OCI-LY1 (cell line): Measurements from ENCODE around the gene SEPTIN10.

Experiments
- H2AFZ ChIP-seq: fragments of 200-600 bp; sonication (generic), shearing (Covaris generic); 2 replicates; pipeline ENCODE4 v1.6.0; 2014; ENCODE audit warnings: antibody characterized with exemption, mild to moderate bottlenecking, low read length
- H3F3A ChIP-seq: fragments of 200-600 bp; sonication (generic), shearing (Covaris generic); 2 replicates; pipeline ENCODE4 v1.6.0; 2014; ENCODE audit warnings: mild to moderate bottlenecking, antibody characterized with exemption, low read length, moderate library complexity; ENCODE audit not compliant: insufficient read depth
- H3K27ac ChIP-seq: fragments of 200-600 bp; sonication (generic); 2 replicates; pipeline ENCODE4 v1.5.1; 2014; ENCODE audit warnings: low read length, mixed run types, mild to moderate bottlenecking, low read depth; ENCODE audit not compliant: poor library complexity, severe bottlenecking
- H3K27me3 ChIP-seq: fragments of 200-600 bp; sonication (generic); 2 replicates; pipeline ENCODE4 v1.6.0; 2014; ENCODE audit warnings: antibody characterized with exemption, mild to moderate bottlenecking, low read length, moderate library complexity; ENCODE audit not compliant: insufficient read depth
- H3K36me3 ChIP-seq: fragments of 200-600 bp; sonication (generic); 2 replicates; pipeline ENCODE4 v1.6.1; 2014; ENCODE audit warnings: mild to moderate bottlenecking, antibody characterized with exemption, low read length, moderate library complexity, mixed read lengths; ENCODE audit not compliant: insufficient read depth
- H3K4me1 ChIP-seq: fragments of 200-600 bp; sonication (generic); 2 replicates; pipeline ENCODE4 v1.5.1; 2014; ENCODE audit warnings: mild to moderate bottlenecking, low read length, moderate library complexity; ENCODE audit not compliant: insufficient read depth, severe bottlenecking
- H3K4me2 ChIP-seq: fragments of 200-600 bp; sonication (generic), shearing (Covaris generic); 2 replicates; pipeline ENCODE4 v1.6.1; 2014; ENCODE audit warnings: low read length
- H3K4me3 ChIP-seq: fragments of 200-600 bp; sonication (generic); 2 replicates; pipeline ENCODE4 v1.5.1; 2014; ENCODE audit warnings: low read length, low read depth, mild to moderate bottlenecking, mixed read lengths; ENCODE audit not compliant: poor library complexity, severe bottlenecking
- H3K79me2 ChIP-seq: fragments of 200-600 bp; shearing (Covaris generic); 2 replicates; pipeline ENCODE4 v1.6.1; 2016; ENCODE audit warnings: mixed run types, low read length, mixed read lengths; ENCODE audit not compliant: insufficient read depth
- H3K9ac ChIP-seq: fragments of 200-600 bp; sonication (generic), shearing (Covaris generic); 2 replicates; pipeline ENCODE4 v1.6.1; 2014; ENCODE audit warnings: mild to moderate bottlenecking, low read length, mixed read lengths
- H3K9me2 ChIP-seq: fragments of 200-600 bp; sonication (generic), shearing (Covaris generic); 2 replicates; pipeline ENCODE4 v1.6.1; 2014; ENCODE audit warnings: low read depth, mild to moderate bottlenecking, low read length, mixed read lengths
- H3K9me3 ChIP-seq: fragments of 200-600 bp; shearing (Covaris generic); 2 replicates; pipeline ENCODE4 v1.6.1; 2014; ENCODE audit warnings: low read length, mixed read lengths
- H4K20me1 ChIP-seq: fragments of 200-600 bp; sonication (generic), shearing (Covaris generic); 2 replicates; pipeline ENCODE4 v1.6.0; 2016; ENCODE audit warnings: mild to moderate bottlenecking, low read length; ENCODE audit not compliant: insufficient read depth
- CTCF ChIP-seq: fragments of 200-600 bp; sonication (generic), shearing (Covaris generic); IDR thresholded peaks from 2 replicates; pipeline ENCODE4 v1.5.1; 2017; ENCODE audit warnings: mild to moderate bottlenecking, antibody characterized with exemption, low read length, moderate library complexity, mixed read lengths
- EZH2 ChIP-seq: fragments of 200-600 bp; sonication (generic), shearing (Covaris generic); IDR thresholded peaks from 2 replicates; pipeline ENCODE4 v1.8.0; 2017; ENCODE audit warnings: borderline replicate concordance, mixed run types, mild to moderate bottlenecking, antibody characterized with exemption, low read length, moderate library complexity, mixed read lengths

Gene SEPTIN10

GRCh38 chr2:109649736-109650695 is 36.2 kb upstream of the SEPTIN10 start:
- no peaks in the 10 kb centered on the region for H3K27me3 ChIP-seq
- TF ChIP-seq EZH2 (no peak), CTCF (no peak)
- H4K20me1 ChIP-seq, result no peaks in the 10 kb centered on the region
- no peaks in the 10 kb centered on the region for H3K79me2 ChIP-seq
- no peaks in the 10 kb centered on the region for H3K9me3 ChIP-seq
- no peak overlapping the region for H3K4me3 ChIP-seq
- no peaks in the 10 kb centered on the region for H3K9me2 ChIP-seq
- H3K36me3 ChIP-seq, result no peaks in the 10 kb centered on the region
- H3K4me2 ChIP-seq, result no peak overlapping the region
- no peak overlapping the region for H3K9ac ChIP-seq
- no peaks in the 10 kb centered on the region for H3F3A ChIP-seq
- no peak overlapping the region for H3K27ac ChIP-seq
- no peaks in the 10 kb centered on the region for H3K4me1 ChIP-seq
- no peak overlapping the region for H2AFZ ChIP-seq

DNA sequence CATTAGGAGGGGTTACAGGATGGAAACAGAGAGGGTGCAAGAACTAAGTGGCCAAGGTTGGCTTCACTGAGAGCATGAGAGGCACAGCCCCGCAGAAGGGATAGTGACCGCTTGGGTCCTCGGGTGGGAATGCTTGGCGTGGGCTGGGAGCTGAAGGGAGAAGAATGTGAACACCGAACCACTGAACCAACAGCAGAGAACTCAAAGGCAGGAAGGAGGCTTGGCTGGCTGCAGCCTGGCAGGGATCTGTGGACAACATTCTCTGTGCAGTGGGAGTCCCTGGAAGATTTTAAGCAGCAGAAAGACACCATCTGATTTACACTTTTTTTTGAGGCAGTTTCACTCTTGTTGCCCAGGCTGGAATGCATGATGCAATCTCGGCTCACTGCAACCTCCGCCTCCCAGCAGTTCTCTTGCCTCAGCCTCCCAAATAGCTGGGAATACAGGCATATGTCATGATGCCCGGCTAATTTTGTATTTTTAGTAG is 34.3 kb upstream of the SEPTIN10 start:
- H3F3A ChIP-seq, result no peaks in the 10 kb centered on the region
- H3K36me3 ChIP-seq, result no peaks in the 10 kb centered on the region
- no peaks in the 10 kb centered on the region for H4K20me1 ChIP-seq
- no peak overlapping the region for H3K27ac ChIP-seq
- TF ChIP-seq EZH2 (no peak), CTCF (no peak)
- H3K9me2 ChIP-seq, result no peaks in the 10 kb centered on the region
- no peak overlapping the region for H3K9ac ChIP-seq
- no peaks in the 10 kb centered on the region for H3K9me3 ChIP-seq
- H3K79me2 ChIP-seq, result no peaks in the 10 kb centered on the region
- H3K4me3 ChIP-seq, result no peak overlapping the region
- no peaks in the 10 kb centered on the region for H3K4me1 ChIP-seq
- H3K27me3 ChIP-seq, result no peaks in the 10 kb centered on the region
- no peak overlapping the region for H2AFZ ChIP-seq
- no peak overlapping the region for H3K4me2 ChIP-seq

- Histone ChIP-seq H3K4me3 (no peak overlapping the region), H3K27me3 (no peaks in the 10 kb centered on the region), H3K4me2 (no peak overlapping the region), H3K27ac (no peak overlapping the region), H2AFZ (no peak overlapping the region), H3K9ac (no peak overlapping the region), H3K36me3 (no peaks in the 10 kb centered on the region), H3K9me2 (no peaks in the 10 kb centered on the region), H3K4me1 (no peaks in the 10 kb centered on the region), H3K79me2 (no peaks in the 10 kb centered on the region), H4K20me1 (no peaks in the 10 kb centered on the region), H3K9me3 (no peaks in the 10 kb centered on the region), H3F3A (no peaks in the 10 kb centered on the region)
- no peak for TF ChIP-seq EZH2
- TF ChIP-seq CTCF, result no peak
Observed at GRCh38 chr2:109647636-109648035, 33.9 kb upstream of the SEPTIN10 start.
